GM18858 (cell line): ENCODE results near the gene MFNG.

Source experiments
- ATAC-seq: cut with Tn5 transposase; IDR thresholded peaks from one replicate; pipeline ENCODE4 v1.9.1; 2021; ENCODE audit not compliant: unreplicated experiment

Gene MFNG

GRCh38 chr22:37427711-37428635 lies 58.2 kb downstream of the MFNG start:
- no peak for ATAC-seq

GRCh38 chr22:37427135-37427710 lies 59.0 kb downstream of the MFNG start, which contains the start of gene ELFN2:
ELFN2 (minus strand) TSS chr22:37427479; CDS start chr22:37375534, 51,945 bp downstream.
- ATAC-seq: no peak

- ATAC-seq: no peak
Measured at GRCh38 chr22:37426706-37427134, 59.5 kb downstream of the MFNG start.

GRCh38 chr22:37425800-37426705 lies 60.1 kb downstream of the MFNG start:
- ATAC-seq: no peak

- no peak for ATAC-seq
Measured at GRCh38 chr22:37425369-37425768, 60.8 kb downstream of the MFNG start.

GRCh38 chr22:37423283-37423682 lies 62.9 kb downstream of the MFNG start:
- no peak for ATAC-seq

GRCh38 chr22:37421468-37421877 lies 64.7 kb downstream of the MFNG start:
- ATAC-seq: no peak

- ATAC-seq: no peak
Measured at GRCh38 chr22:37420686-37421467, 65.3 kb downstream of the MFNG start.

- no peak for ATAC-seq
Measured at GRCh38 chr22:37419969-37420685, 66.1 kb downstream of the MFNG start.

- ATAC-seq: no peak
Measured at GRCh38 chr22:37419370-37419968, 66.7 kb downstream of the MFNG start.
